HepG2 (cell line): ENCODE measurements around the gene SVOP. TPM values are rescaled to one million over a fixed set of nuclear protein-coding genes. Genes with fewer than 3 reads are reported as not detected.

Experiments used
- ATAC-seq: fragments of 200-7000 bp; cut with Tn5 transposase; 3 replicates; pipeline ENCODE4 v1.9.1; 2020; ENCODE audit warnings: mild to moderate bottlenecking, moderate library complexity
- BruUV-seq: library from RNA; stranded (reverse); fragments of 400-500 nt; replicated peaks from 2 replicates; lab custom pipeline; 2021; lab: Mats Ljungman, UMichigan
- CTCF ChIA-PET: fragments of 300-600 bp; formaldehyde crosslinking; extraction: SDS; loops from one replicate; lab custom pipeline; 2021; ENCODE audit warnings: low total read pairs, inconsistent platforms, low intra/inter-chr PET ratio; lab: Yijun Ruan, JAX
- POLR2A ChIA-PET: fragments of 350-600 bp; sonication (Branson Sonifier 250); formaldehyde crosslinking; loops from one replicate; lab custom pipeline; 2020; ENCODE audit warnings: antibody characterized with exemption, inconsistent platforms; lab: Yijun Ruan, JAX
- DNase-seq: peaks from one replicate; pipeline ENCODE4 v3.0.0-alpha.2; 2015; ENCODE audit warnings: low spot score
- FAIRE-seq: peaks from 3 replicates; lab custom pipeline; 2011; peaks lifted over from hg19 to GRCh38; lab: Jason Lieb, UNC
- H2AFZ ChIP-seq: one replicate; pipeline ENCODE4 v1.6.1; 2011; ENCODE audit warnings: low read length, inconsistent platforms
- H3K27ac ChIP-seq: fragments of 300-600 bp; 3 replicates; pipeline ENCODE4 v1.8.0; 2011; ENCODE audit warnings: mixed run types, mild to moderate bottlenecking, mixed read lengths, low read length, inconsistent platforms; ENCODE audit not compliant: insufficient read depth; ENCODE audit errors: extremely low read length
- H3K27me3 ChIP-seq, 2 experiments: fragments of 200-600 bp in 1 of 2; 2 replicates in 1 of 2; 3 replicates in 1 of 2; pipeline versions ENCODE4 v1.6.0 to v1.8.0; 2011; ENCODE audit warnings: low read length in 2 of 2, mild to moderate bottlenecking in 2 of 2, moderate library complexity in 2 of 2, inconsistent platforms in 1 of 2; ENCODE audit not compliant: insufficient read depth in 2 of 2, control insufficient read depth in 1 of 2
- H3K36me3 ChIP-seq, 2 experiments: fragments of 200-600 bp in 1 of 2; replicated peaks in 1 of 2; 2 replicates in 1 of 2; 3 replicates in 1 of 2; pipeline versions ENCODE4 v1.5.1 to v1.8.0; 2011; ENCODE audit warnings: low read length in 2 of 2, inconsistent platforms in 1 of 2; ENCODE audit not compliant: insufficient read depth in 2 of 2, control insufficient read depth in 1 of 2
- H3K4me1 ChIP-seq: 2 replicates; pipeline ENCODE4 v1.5.1; 2012; ENCODE audit warnings: low read length, inconsistent platforms; ENCODE audit not compliant: insufficient read depth
- H3K4me2 ChIP-seq: 2 replicates; pipeline ENCODE4 v1.6.0; 2011; ENCODE audit warnings: low read depth, low read length, inconsistent platforms
- H3K4me3 ChIP-seq, 3 experiments: fragments of 200-600 bp in 1 of 3; sonication (generic), shearing (Covaris generic) in 1 of 3; replicated peaks in 1 of 3; 2 replicates each; pipeline ENCODE4 v1.5.1; 2011 to 2016; ENCODE audit warnings: low read length in 3 of 3, inconsistent platforms in 2 of 3, low read depth in 2 of 3, mild to moderate bottlenecking in 2 of 3, control low read depth in 1 of 3, mixed read lengths in 1 of 3; ENCODE audit not compliant: insufficient read depth in 1 of 3
- H3K79me2 ChIP-seq: one replicate; pipeline ENCODE4 v1.6.1; 2011; ENCODE audit warnings: low read length, inconsistent platforms; ENCODE audit not compliant: insufficient read depth
- H3K9ac ChIP-seq: 2 replicates; pipeline ENCODE4 v1.6.0; 2011; ENCODE audit warnings: mild to moderate bottlenecking, low read depth, low read length, inconsistent platforms; ENCODE audit not compliant: insufficient read depth
- H3K9me3 ChIP-seq: 2 replicates; pipeline ENCODE4 v1.5.1; 2012; ENCODE audit warnings: mild to moderate bottlenecking, low read length
- H4K20me1 ChIP-seq: 2 replicates; pipeline ENCODE4 v1.6.0; 2011; ENCODE audit warnings: inconsistent platforms, mild to moderate bottlenecking, low read length, moderate library complexity; ENCODE audit not compliant: insufficient read depth
- MIXL1 ChIP-seq: IDR thresholded peaks from 2 replicates; pipeline ENCODE4 v1.6.1; 2016
- NR2C2 ChIP-seq: sonication (generic); formaldehyde crosslinking; IDR thresholded peaks from 2 replicates; pipeline ENCODE4 v1.4.0; 2020; ENCODE audit warnings: missing genetic modification reagents, mild to moderate bottlenecking, moderate library complexity, borderline replicate concordance
- PHB2 ChIP-seq: fragments of 450-650 bp; IDR thresholded peaks from 2 replicates; pipeline ENCODE4 v1.6.1; 2018; ENCODE audit not compliant: partially characterized antibody
- SPEN ChIP-seq: sonication (generic); formaldehyde crosslinking; IDR thresholded peaks from 2 replicates; pipeline ENCODE4 v1.5.1; 2020; ENCODE audit warnings: low read depth, mild to moderate bottlenecking, missing genetic modification reagents
- TBL1XR1 ChIP-seq: fragments of 150-350 bp; IDR thresholded peaks from 2 replicates; pipeline ENCODE4 v1.6.1; 2014; ENCODE audit warnings: borderline replicate concordance, low read length; ENCODE audit not compliant: partially characterized antibody
- ZBTB21 ChIP-seq: sonication (generic); formaldehyde crosslinking; IDR thresholded peaks from 2 replicates; pipeline ENCODE4 v1.4.0; 2020; ENCODE audit warnings: missing genetic modification reagents
- ZNF768 ChIP-seq: sonication (generic); formaldehyde crosslinking; IDR thresholded peaks from 2 replicates; pipeline ENCODE4 v1.4.0; 2020; ENCODE audit warnings: missing genetic modification reagents
- WGBS: methylation state at CpG from one replicate; pipeline ENCODE4 v1.1.6; 2017; ENCODE audit warnings: low lambda C conversion rate; 5-methylcytosine and 5-hydroxymethylcytosine counted together
- in situ Hi-C: cut with HindIII; loops from 2 replicates; pipeline ENCODE4 v1.10.0; 2017; ENCODE audit warnings: low pct_unique_long_range_greater_than_20kb; ENCODE audit not compliant: extremely low pct_ligation_motif_present
- intact Hi-C: fragments of 100-400 bp; cut with micrococcal nuclease; formaldehyde crosslinking; loops from one replicate; pipeline ENCODE4 v1.10.0; 2022; ENCODE audit not compliant: unreplicated experiment
- polyA plus RNA-seq, 8 experiments: library from polyadenylated mRNA; depleted of rRNA in 3 of 8; stranded (reverse) in 7 of 8; unstranded in 1 of 8; fragments of >200 nt; fragmentation: Illumina TruSeq in 4 of 8; extraction: Trizol in 4 of 8; gene quantifications; 2 replicates each; pipeline versions ENCODE4 v1.2.1 to v1.2.3, GENCODE V29; 2011 to 2016; ENCODE audit warnings: low read depth in 4 of 8, missing spikeins in 1 of 8, mixed read lengths in 1 of 8; ENCODE audit not compliant: insufficient read depth in 1 of 8
- total RNA-seq, 5 experiments: library from RNA; depleted of rRNA; stranded (reverse); fragments of >200 nt; fragmentation: Illumina TruSeq; extraction: Trizol; gene quantifications; 2 replicates each; pipeline ENCODE4 v1.2.3, GENCODE V29; 2016; ENCODE audit warnings: low read depth in 1 of 5
- TF ChIP-seq, protein P1 (sequence below): sonication (generic); formaldehyde crosslinking; IDR thresholded peaks from 2 replicates; pipeline ENCODE4 v1.5.1; 2020; ENCODE audit warnings: mild to moderate bottlenecking, missing genetic modification reagents, borderline replicate concordance
- TF ChIP-seq, protein P2 (sequence below): sonication (generic); formaldehyde crosslinking; IDR thresholded peaks from 2 replicates; pipeline ENCODE4 v1.5.0; 2020; ENCODE audit warnings: mild to moderate bottlenecking, missing genetic modification reagents, borderline replicate concordance
- TF ChIP-seq, protein P3 (sequence below): fragments of 450-650 bp; IDR thresholded peaks from 2 replicates; pipeline ENCODE4 v1.6.1; 2017
- TF ChIP-seq, protein P4 (sequence below): sonication (generic); formaldehyde crosslinking; IDR thresholded peaks from 2 replicates; pipeline ENCODE4 v1.5.0; 2020; ENCODE audit warnings: missing genetic modification reagents

Gene SVOP
- total and polyA plus RNA-seq, 2 of the 13 experiments (the other 11 are each of a cell fraction or from before 2014, with no cell fraction given): not detected

DNA sequence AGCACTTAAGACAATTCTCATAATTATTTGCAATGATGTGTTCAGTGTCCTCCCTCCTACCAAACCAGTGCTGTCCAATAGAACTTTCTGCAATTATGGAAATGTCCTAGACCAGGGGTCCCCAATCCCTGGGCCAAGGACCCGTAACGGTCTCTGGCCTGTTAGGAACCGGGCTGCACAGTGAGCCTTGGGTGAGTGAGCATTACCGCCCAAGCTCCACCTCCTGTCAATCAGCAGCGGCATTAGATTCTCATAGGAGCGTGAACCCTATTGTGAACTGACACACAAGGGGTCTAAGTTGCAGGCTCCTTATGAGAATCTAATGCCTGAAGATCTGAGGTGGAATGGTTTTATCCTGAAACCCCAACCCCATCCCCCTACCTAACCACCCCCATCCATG lies 3.9 kb downstream of the SVOP start:
- CTCF ChIA-PET: no interaction called here
- BruUV-seq: no TSS peak

More for the DNA sequence above, 3.9 kb downstream of the SVOP start:
- Histone ChIP-seq H4K20me1 (no peaks in the 10 kb centered on the region), H3K27ac (no peak overlapping the region), H3K4me3 (no peak overlapping the region), H3K79me2 (no peaks in the 10 kb centered on the region), H3K4me1 (peaks cover 6% of the 10 kb centered on the region; the same call in 1 of the 2 replicates), H3K27me3 (peaks cover 0 to 8% of the 10 kb centered on the region in 2 experiments; a peak in 1 of 5 replicates), H3K4me2 (no peak overlapping the region), H3K9ac (no peak overlapping the region), H2AFZ (no peak overlapping the region), H3K36me3 (no peaks in the 10 kb centered on the region), H3K9me3 (no peaks in the 10 kb centered on the region)
- POLR2A ChIA-PET: no interaction called here
- 8% methylated on average over 5 of the region's 6 CpGs for WGBS
- in situ Hi-C loops (no loop called here), intact Hi-C loops (no loop called here)
- no peak for FAIRE-seq
- ATAC-seq: no peak
- DNase-seq: no peak
- TF ChIP-seq, protein P1, sequence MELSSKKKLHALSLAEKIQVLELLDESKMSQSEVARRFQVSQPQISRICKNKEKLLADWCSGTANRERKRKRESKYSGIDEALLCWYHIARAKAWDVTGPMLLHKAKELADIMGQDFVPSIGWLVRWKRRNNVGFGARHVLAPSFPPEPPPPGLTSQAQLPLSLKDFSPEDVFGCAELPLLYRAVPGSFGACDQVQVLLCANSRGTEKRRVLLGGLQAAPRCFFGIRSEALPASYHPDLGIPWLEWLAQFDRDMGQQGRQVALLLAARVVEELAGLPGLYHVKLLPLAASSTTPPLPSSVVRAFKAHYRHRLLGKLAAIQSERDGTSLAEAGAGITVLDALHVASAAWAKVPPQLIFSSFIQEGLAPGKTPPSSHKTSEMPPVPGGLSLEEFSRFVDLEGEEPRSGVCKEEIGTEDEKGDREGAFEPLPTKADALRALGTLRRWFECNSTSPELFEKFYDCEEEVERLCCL (CRISPR knock-in tag): no peak
- TF ChIP-seq, protein P2, sequence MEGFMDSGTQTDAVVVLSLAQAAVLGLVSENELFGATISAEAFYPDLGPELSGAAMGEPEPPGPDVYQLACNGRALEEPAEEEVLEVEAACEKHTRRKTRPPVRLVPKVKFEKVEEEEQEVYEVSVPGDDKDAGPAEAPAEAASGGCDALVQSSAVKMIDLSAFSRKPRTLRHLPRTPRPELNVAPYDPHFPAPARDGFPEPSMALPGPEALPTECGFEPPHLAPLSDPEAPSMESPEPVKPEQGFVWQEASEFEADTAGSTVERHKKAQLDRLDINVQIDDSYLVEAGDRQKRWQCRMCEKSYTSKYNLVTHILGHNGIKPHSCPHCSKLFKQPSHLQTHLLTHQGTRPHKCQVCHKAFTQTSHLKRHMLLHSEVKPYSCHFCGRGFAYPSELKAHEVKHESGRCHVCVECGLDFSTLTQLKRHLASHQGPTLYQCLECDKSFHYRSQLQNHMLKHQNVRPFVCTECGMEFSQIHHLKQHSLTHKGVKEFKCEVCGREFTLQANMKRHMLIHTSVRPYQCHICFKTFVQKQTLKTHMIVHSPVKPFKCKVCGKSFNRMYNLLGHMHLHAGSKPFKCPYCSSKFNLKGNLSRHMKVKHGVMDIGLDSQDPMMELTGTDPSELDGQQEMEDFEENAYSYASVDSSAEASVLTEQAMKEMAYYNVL (CRISPR knock-in tag): no peak
- TF ChIP-seq MIXL1 (CRISPR knock-in tag) (no peak), NR2C2 (CRISPR knock-in tag) (no peak), SPEN (CRISPR knock-in tag) (no peak), ZNF768 (CRISPR knock-in tag) (no peak), ZBTB21 (CRISPR knock-in tag) (no peak), PHB2 (no peak), TBL1XR1 (no peak)
- TF ChIP-seq, protein P3, sequence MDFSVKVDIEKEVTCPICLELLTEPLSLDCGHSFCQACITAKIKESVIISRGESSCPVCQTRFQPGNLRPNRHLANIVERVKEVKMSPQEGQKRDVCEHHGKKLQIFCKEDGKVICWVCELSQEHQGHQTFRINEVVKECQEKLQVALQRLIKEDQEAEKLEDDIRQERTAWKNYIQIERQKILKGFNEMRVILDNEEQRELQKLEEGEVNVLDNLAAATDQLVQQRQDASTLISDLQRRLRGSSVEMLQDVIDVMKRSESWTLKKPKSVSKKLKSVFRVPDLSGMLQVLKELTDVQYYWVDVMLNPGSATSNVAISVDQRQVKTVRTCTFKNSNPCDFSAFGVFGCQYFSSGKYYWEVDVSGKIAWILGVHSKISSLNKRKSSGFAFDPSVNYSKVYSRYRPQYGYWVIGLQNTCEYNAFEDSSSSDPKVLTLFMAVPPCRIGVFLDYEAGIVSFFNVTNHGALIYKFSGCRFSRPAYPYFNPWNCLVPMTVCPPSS: no peak
- TF ChIP-seq, protein P4, sequence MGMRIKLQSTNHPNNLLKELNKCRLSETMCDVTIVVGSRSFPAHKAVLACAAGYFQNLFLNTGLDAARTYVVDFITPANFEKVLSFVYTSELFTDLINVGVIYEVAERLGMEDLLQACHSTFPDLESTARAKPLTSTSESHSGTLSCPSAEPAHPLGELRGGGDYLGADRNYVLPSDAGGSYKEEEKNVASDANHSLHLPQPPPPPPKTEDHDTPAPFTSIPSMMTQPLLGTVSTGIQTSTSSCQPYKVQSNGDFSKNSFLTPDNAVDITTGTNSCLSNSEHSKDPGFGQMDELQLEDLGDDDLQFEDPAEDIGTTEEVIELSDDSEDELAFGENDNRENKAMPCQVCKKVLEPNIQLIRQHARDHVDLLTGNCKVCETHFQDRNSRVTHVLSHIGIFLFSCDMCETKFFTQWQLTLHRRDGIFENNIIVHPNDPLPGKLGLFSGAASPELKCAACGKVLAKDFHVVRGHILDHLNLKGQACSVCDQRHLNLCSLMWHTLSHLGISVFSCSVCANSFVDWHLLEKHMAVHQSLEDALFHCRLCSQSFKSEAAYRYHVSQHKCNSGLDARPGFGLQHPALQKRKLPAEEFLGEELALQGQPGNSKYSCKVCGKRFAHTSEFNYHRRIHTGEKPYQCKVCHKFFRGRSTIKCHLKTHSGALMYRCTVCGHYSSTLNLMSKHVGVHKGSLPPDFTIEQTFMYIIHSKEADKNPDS (CRISPR knock-in tag): no peak
